ENCODE data around the gene MPC2.
A peak's percentile ranks its signal among the peaks of the same experiment; 100 is the strongest.

The MPC2 gene

DNA sequence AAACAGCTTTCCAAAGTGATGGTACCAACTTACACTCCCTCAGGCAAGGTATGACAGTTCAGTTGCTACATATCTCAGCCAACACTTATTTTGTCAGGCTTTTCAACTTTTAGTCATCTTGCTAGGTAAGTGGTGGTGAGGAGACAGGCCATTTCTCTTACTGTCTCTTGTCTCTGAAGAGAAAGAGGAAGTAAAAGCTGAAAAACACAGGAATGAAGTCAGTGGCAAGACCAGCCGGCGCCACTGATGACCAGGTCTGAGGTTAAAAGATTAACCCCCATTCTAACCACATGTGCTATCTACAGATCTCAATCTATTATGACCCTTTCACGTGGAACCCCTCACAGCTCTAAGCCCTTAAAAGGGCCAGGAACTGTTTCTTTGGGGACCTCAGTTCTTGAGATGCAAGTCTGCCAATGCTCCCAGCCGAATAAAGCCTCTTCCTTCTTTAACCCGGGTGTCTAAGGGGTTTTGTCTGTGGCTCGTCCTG lies 27.1 kb downstream of the MPC2 start:
- TF ChIP-seq, protein P1, sequence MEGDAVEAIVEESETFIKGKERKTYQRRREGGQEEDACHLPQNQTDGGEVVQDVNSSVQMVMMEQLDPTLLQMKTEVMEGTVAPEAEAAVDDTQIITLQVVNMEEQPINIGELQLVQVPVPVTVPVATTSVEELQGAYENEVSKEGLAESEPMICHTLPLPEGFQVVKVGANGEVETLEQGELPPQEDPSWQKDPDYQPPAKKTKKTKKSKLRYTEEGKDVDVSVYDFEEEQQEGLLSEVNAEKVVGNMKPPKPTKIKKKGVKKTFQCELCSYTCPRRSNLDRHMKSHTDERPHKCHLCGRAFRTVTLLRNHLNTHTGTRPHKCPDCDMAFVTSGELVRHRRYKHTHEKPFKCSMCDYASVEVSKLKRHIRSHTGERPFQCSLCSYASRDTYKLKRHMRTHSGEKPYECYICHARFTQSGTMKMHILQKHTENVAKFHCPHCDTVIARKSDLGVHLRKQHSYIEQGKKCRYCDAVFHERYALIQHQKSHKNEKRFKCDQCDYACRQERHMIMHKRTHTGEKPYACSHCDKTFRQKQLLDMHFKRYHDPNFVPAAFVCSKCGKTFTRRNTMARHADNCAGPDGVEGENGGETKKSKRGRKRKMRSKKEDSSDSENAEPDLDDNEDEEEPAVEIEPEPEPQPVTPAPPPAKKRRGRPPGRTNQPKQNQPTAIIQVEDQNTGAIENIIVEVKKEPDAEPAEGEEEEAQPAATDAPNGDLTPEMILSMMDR (conservative IDR thresholded peaks at IDR 0.05; ENCODE audit: low read length) = no peak
- no peak for DNase-seq (ENCODE audit: low read depth)
- H3K4me3 ChIP-seq (ENCODE audit: low read length) = no peak overlapping the region

- TF ChIP-seq, protein P1 (conservative IDR thresholded peaks at IDR 0.05; ENCODE audit: low read length) = no peak
- DNase-seq (ENCODE audit: low read depth) = no peak
- H3K4me3 ChIP-seq (ENCODE audit: low read length) = no peak overlapping the region
Observed at GRCh38 chr1:167905671-167906070, 31.2 kb downstream of the MPC2 start.

DNA sequence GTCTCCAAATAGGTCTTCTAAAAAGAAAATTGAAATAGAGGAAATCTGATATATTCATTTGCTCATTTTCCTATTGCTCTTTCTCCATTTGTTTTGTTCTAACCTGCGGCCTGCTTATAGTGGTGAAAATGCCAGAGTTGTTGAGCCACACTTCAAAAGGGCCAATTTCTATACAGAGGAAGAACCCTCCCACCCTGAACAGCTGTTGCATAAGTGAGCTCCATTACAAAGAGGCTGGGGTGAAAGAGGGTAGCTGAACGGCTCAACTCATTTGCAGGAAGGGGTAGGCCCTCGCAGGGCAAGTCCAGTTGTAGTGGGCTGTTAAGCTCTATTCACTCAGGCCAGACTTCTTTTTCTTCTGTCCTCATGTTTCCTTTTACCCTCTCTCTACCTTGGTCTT lies 31.7 kb downstream of the MPC2 start:
- TF ChIP-seq, protein P1 (conservative IDR thresholded peaks at IDR 0.05; ENCODE audit: low read length) = no peak
- no peak overlapping the region for H3K4me3 ChIP-seq (ENCODE audit: low read length)
- no peak for DNase-seq (ENCODE audit: low read depth)

DNA sequence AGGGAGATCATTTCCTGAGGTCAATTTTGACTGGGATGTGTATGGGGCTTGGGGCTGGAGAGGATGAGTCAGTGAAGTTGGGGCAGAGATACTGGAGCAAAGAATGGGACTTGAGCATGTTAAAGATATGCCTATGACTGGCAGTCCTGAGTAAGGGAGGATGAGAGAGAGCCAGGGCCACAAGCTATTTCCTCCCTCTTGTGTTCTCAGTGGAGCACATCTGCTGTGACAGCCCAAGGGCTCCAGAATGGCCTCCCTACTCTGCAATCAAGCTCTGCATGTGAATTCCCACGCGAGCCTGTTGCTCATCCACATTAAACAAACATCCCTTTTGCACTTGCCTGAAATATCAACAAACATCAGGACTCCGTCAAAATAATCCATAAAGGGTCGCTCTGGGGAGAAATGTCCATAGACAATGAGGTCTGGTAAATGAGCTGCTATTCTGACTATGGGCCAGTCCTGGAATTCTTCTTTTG lies 32.2 kb downstream of the MPC2 start:
- DNase-seq (ENCODE audit: low read depth) = peak; percentile 52
- TF ChIP-seq, protein P1 (conservative IDR thresholded peaks at IDR 0.05; ENCODE audit: low read length) = no peak
- H3K4me3 ChIP-seq (ENCODE audit: low read length) = no peak overlapping the region

GRCh38 chr1:167900907-167901306 lies 36.0 kb downstream of the MPC2 start:
- H3K4me3 ChIP-seq (ENCODE audit: low read length) = no peak overlapping the region
- TF ChIP-seq, protein P1 (conservative IDR thresholded peaks at IDR 0.05; ENCODE audit: low read length) = no peak
- DNase-seq (ENCODE audit: low read depth) = no peak

GRCh38 chr1:167899253-167899681 lies 37.6 kb downstream of the MPC2 start:
- H3K4me3 ChIP-seq (ENCODE audit: low read length) = no peak overlapping the region
- TF ChIP-seq, protein P1 (conservative IDR thresholded peaks at IDR 0.05; ENCODE audit: low read length) = no peak
- peak; percentile 77 for DNase-seq (ENCODE audit: low read depth)

GRCh38 chr1:167898578-167899222 lies 38.2 kb downstream of the MPC2 start:
- TF ChIP-seq, protein P1 (conservative IDR thresholded peaks at IDR 0.05; ENCODE audit: low read length) = no peak
- H3K4me3 ChIP-seq (ENCODE audit: low read length) = no peak overlapping the region
- DNase-seq (ENCODE audit: low read depth) = no peak

All from AG10803 (cell line).